ENCODE measurements around the gene TULP4. TPM values are rescaled to one million over a fixed set of nuclear protein-coding genes. Genes with fewer than 3 reads are reported as not detected.

Gene TULP4
- polyA plus RNA-seq, 3 donors, result 6.5 to 10.6 (median 7.9) TPM

DNA sequence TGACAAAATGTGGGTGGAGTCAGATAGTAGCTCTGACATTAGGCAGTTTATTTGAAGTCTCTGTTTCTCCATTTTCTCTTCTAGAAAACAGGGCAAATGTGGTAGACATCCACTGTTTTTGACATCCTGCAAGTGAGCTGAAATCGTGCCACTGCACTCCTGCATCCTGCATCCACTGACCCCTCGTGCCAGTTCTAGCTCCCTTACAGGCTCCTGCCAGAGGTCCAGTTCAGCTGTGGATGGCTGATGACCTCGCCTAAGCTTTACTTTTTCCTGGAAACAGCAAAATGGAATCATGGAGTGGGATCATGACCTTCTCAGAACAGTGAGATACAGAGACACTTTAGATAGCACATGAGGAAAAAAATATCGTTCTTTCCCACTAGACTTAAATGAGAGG is 58.5 kb downstream of the TULP4 start:
- WGBS (ENCODE audit: insufficient coverage), result 100% methylated on average over 3 of the region's 4 CpGs
- Histone ChIP-seq H3K79me2 (ENCODE audit: insufficient read depth, low read length) (no peaks in the 10 kb centered on the region), H3K4me1 (ENCODE audit: control insufficient read depth in 1 of 2, insufficient read depth in 2 of 2, low read length in 2 of 2) (peaks cover 0 to 5% of the 10 kb centered on the region in 2 donors), H4K20me1 (ENCODE audit: insufficient read depth, low read length) (no peaks in the 10 kb centered on the region), H3K4me3 (replicated peaks in 1 of 3; ENCODE audit: low read depth in 2 of 3, low read length in 3 of 3) (no peak overlapping the region), H3K9ac (ENCODE audit: insufficient read depth, low read length, poor library complexity, severe bottlenecking) (no peak overlapping the region), H3K27me3 (ENCODE audit: control insufficient read depth in 2 of 2, insufficient read depth in 2 of 2, low read length in 2 of 2) (no peaks in the 10 kb centered on the region), H3K27ac (ENCODE audit: low read depth in 1 of 2, low read length in 2 of 2) (no peak overlapping the region), H3K36me3 (replicated peaks in 1 of 2; ENCODE audit: control insufficient read depth in 1 of 2, insufficient read depth in 2 of 2, low read length in 2 of 2) (no peaks in the 10 kb centered on the region), H2AFZ (ENCODE audit: insufficient read depth, low read depth, low read length, poor library complexity, severe bottlenecking) (no peak overlapping the region), H3K9me3 (replicated peaks in 1 of 2; ENCODE audit: control insufficient read depth in 1 of 2, insufficient read depth in 1 of 2, low read length in 2 of 2) (no peaks in the 10 kb centered on the region), H3K4me2 (replicated peaks; ENCODE audit: extremely low read depth, low read length, poor library complexity, severe bottlenecking) (no peak overlapping the region)
- Mint-ChIP-seq H3K27me3 (ENCODE audit: low read depth in 3 of 3) (no peaks in the 10 kb centered on the region), H3K9me3 (peaks cover 0 to 2% (median 0%) of the 10 kb centered on the region in 7 donors), H3K36me3 (peaks cover 0 to under 1% of the 10 kb centered on the region in 2 donors), H3K27ac (no peak overlapping the region), H3K4me1 (peaks cover 12% of the 10 kb centered on the region), H3K4me3 (no peak overlapping the region)
- intact Hi-C loops (cut with micrococcal nuclease), result no loop called here
- no peak for DNase-seq
- TF ChIP-seq, protein P1, sequence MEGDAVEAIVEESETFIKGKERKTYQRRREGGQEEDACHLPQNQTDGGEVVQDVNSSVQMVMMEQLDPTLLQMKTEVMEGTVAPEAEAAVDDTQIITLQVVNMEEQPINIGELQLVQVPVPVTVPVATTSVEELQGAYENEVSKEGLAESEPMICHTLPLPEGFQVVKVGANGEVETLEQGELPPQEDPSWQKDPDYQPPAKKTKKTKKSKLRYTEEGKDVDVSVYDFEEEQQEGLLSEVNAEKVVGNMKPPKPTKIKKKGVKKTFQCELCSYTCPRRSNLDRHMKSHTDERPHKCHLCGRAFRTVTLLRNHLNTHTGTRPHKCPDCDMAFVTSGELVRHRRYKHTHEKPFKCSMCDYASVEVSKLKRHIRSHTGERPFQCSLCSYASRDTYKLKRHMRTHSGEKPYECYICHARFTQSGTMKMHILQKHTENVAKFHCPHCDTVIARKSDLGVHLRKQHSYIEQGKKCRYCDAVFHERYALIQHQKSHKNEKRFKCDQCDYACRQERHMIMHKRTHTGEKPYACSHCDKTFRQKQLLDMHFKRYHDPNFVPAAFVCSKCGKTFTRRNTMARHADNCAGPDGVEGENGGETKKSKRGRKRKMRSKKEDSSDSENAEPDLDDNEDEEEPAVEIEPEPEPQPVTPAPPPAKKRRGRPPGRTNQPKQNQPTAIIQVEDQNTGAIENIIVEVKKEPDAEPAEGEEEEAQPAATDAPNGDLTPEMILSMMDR (IDR thresholded peaks at IDR 0.05), result no peak

DNA sequence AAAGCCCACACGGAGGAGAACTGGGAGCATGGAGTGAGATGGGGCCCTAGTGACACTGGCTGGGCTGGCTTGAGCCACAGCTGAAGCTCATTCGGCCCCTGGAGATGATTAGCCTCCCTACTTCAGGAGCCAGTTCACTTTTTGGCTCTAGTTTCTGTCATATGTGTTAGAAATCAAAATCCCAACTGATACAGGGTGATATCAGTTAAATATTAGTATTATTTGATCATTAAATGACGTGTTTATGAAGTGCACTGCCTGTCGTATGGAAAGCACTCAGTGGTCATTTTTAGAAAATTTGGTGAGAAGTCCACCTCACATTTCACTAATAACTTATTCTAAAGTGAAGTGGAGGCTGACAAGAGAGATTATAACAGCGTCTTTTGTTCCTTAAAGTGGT is 59.0 kb downstream of the TULP4 start:
- intact Hi-C loops (cut with micrococcal nuclease), result no loop called here
- Mint-ChIP-seq H3K4me1 (peaks cover 9% of the 10 kb centered on the region), H3K27ac (no peak overlapping the region), H3K27me3 (ENCODE audit: low read depth in 3 of 3) (no peaks in the 10 kb centered on the region), H3K9me3 (peaks cover 0 to 2% (median 0%) of the 10 kb centered on the region in 7 donors), H3K36me3 (peaks cover 2 to 4% of the 10 kb centered on the region in 2 donors), H3K4me3 (no peak overlapping the region)
- DNase-seq, result no peak
- TF ChIP-seq, protein P1 (IDR thresholded peaks at IDR 0.05), result no peak
- no peaks in the 10 kb centered on the region for H3K36me3 ChIP-seq (replicated peaks in 1 of 2; ENCODE audit: control insufficient read depth in 1 of 2, insufficient read depth in 2 of 2, low read length in 2 of 2)
- no CpG with 5 or more reads among the region's 5 CpGs for WGBS (ENCODE audit: insufficient coverage)
- H3K9me3 ChIP-seq (replicated peaks in 1 of 2; ENCODE audit: control insufficient read depth in 1 of 2, insufficient read depth in 1 of 2, low read length in 2 of 2), result no peaks in the 10 kb centered on the region
- no peak overlapping the region for H2AFZ ChIP-seq (ENCODE audit: insufficient read depth, low read depth, low read length, poor library complexity, severe bottlenecking)
- no peak overlapping the region for H3K4me2 ChIP-seq (replicated peaks; ENCODE audit: extremely low read depth, low read length, poor library complexity, severe bottlenecking)
- H3K27me3 ChIP-seq (ENCODE audit: control insufficient read depth in 2 of 2, insufficient read depth in 2 of 2, low read length in 2 of 2), result no peaks in the 10 kb centered on the region
- H3K79me2 ChIP-seq (ENCODE audit: insufficient read depth, low read length), result no peaks in the 10 kb centered on the region
- no peaks in the 10 kb centered on the region for H4K20me1 ChIP-seq (ENCODE audit: insufficient read depth, low read length)
- no peak overlapping the region for H3K27ac ChIP-seq (ENCODE audit: low read depth in 1 of 2, low read length in 2 of 2)
- H3K4me1 ChIP-seq (ENCODE audit: control insufficient read depth in 1 of 2, insufficient read depth in 2 of 2, low read length in 2 of 2), result peaks cover 0 to 3% of the 10 kb centered on the region in 2 donors
- no peak overlapping the region for H3K9ac ChIP-seq (ENCODE audit: insufficient read depth, low read length, poor library complexity, severe bottlenecking)
- no peak overlapping the region for H3K4me3 ChIP-seq (replicated peaks in 1 of 3; ENCODE audit: low read depth in 2 of 3, low read length in 3 of 3)
